Activated CD4-positive, alpha-beta T cell treated with anti-CD3 and anti-CD28 coated beads, Interleukin-2, amount 50 U/mL, for 48 hours (primary cell): ENCODE data around the gene SPDYC.

ENCODE experiments used
- DNase-seq, 2 experiments: peaks; one replicate each; pipeline ENCODE4 v3.0.0-alpha.2; 2020

The SPDYC gene

GRCh38 chr11:65170058-65170534, at the start of gene SPDYC:
TSS of gene SPDYC (plus strand) at chr11:65170233. CDS start at chr11:65171358, 1,125 bp downstream.
- no peak for DNase-seq

GRCh38 chr11:65120831-65121230, 49.2 kb upstream of the SPDYC start:
- no peak for DNase-seq

GRCh38 chr11:65121447-65121864, 48.6 kb upstream of the SPDYC start:
- peak in 1 of 2 experiments; percentile 44 for DNase-seq

- peak; percentile 99 for DNase-seq
Measured at GRCh38 chr11:65121865-65122696, 48.0 kb upstream of the SPDYC start, which contains the start of the genes FAU and MRPL49. TSS of gene FAU (minus strand) at chr11:65122134. CDS start at chr11:65121813, 321 bp downstream. TSS of gene MRPL49 (plus strand) at chr11:65122321. CDS start at chr11:65122347, 26 bp downstream.

- DNase-seq: no peak
Measured at GRCh38 chr11:65124480-65125196, 45.4 kb upstream of the SPDYC start.

- DNase-seq: no peak
Measured at GRCh38 chr11:65125197-65126056, 44.6 kb upstream of the SPDYC start.

GRCh38 chr11:65126624-65127274, 43.3 kb upstream of the SPDYC start:
- DNase-seq: no peak

GRCh38 chr11:65127473-65128181, 42.4 kb upstream of the SPDYC start:
- no peak for DNase-seq

GRCh38 chr11:65128182-65129145, 41.6 kb upstream of the SPDYC start:
- DNase-seq: no peak

- no peak for DNase-seq
Measured at GRCh38 chr11:65129649-65130441, 40.2 kb upstream of the SPDYC start.

- no peak for DNase-seq
Measured at GRCh38 chr11:65130631-65131416, 39.2 kb upstream of the SPDYC start.

- no peak for DNase-seq
Measured at GRCh38 chr11:65131417-65131776, 38.6 kb upstream of the SPDYC start.

- DNase-seq: no peak
Measured at GRCh38 chr11:65131895-65132237, 38.2 kb upstream of the SPDYC start.

- DNase-seq: no peak
Measured at GRCh38 chr11:65132238-65132987, 37.6 kb upstream of the SPDYC start.

- DNase-seq: peak; percentile 79 to 82
Measured at GRCh38 chr11:65132988-65133700, 36.9 kb upstream of the SPDYC start.

GRCh38 chr11:65133724-65134123, 36.3 kb upstream of the SPDYC start:
- no peak for DNase-seq

GRCh38 chr11:65134240-65134951, 35.6 kb upstream of the SPDYC start, which contains the start of gene SYVN1:
TSS of gene SYVN1 (minus strand) at chr11:65134519. CDS start at chr11:65133601, 918 bp downstream.
- DNase-seq: peak; percentile 91 to 94
